A549 (cell line): ENCODE results near the gene PTPRJ.

Source experiments
- EP300 ChIP-seq, 2 experiments: fragments of >200 bp; sonication (Bioruptor Twin); formaldehyde crosslinking; IDR thresholded peaks; 2 replicates in 1 of 2; 3 replicates in 1 of 2; pipeline ENCODE4 v1.6.1; 2016 to 2017
- KDM1A ChIP-seq: fragments of 200-600 bp; sonication (generic); IDR thresholded peaks from 2 replicates; pipeline ENCODE4 v1.6.1; 2016; ENCODE audit warnings: low read depth, mild to moderate bottlenecking
- MAZ ChIP-seq: fragments of 150-350 bp; IDR thresholded peaks from 2 replicates; pipeline ENCODE4 v1.6.1; 2014; ENCODE audit warnings: antibody characterized with exemption, low read depth, low read length, borderline replicate concordance
- POLR2A ChIP-seq: IDR thresholded peaks from 2 replicates; pipeline ENCODE4 v1.6.1; 2012; ENCODE audit warnings: mild to moderate bottlenecking, low read length
- TF ChIP-seq, protein P1 (sequence below): fragments of 250-450 bp; sonication (Bioruptor Pico); IDR thresholded peaks from 2 replicates; pipeline ENCODE4 v1.5.0; 2021; ENCODE audit warnings: mild to moderate bottlenecking, moderate library complexity, borderline replicate concordance
- TF ChIP-seq, protein P2 (sequence below): IDR thresholded peaks from 2 replicates; pipeline ENCODE4 v1.6.1; 2012

DNA sequence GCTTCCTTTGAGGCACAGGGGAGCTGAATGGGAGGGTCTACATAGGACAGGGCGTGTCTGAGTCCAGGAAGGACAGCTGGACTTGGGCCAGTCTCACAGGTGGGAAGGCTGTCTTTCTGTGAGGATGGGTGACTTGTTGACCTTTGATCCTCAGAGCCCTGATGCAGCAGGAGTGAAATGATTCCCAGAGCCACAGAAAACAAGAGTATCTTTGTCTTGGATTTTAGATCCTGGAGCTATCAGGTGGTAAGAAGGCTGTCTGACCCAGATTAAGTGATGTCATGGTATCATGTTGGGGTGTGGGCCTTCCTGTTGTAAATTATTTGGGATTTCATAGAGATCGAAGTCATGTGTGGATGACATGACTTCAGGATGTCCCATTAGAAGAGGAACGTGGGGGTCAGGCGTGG is 15.0 kb downstream of the PTPRJ start:
- TF ChIP-seq MAZ (no peak), EP300 (IDR thresholded peaks at IDR 0.05) (no peak), KDM1A (no peak), POLR2A (no peak)
- TF ChIP-seq, protein P1, sequence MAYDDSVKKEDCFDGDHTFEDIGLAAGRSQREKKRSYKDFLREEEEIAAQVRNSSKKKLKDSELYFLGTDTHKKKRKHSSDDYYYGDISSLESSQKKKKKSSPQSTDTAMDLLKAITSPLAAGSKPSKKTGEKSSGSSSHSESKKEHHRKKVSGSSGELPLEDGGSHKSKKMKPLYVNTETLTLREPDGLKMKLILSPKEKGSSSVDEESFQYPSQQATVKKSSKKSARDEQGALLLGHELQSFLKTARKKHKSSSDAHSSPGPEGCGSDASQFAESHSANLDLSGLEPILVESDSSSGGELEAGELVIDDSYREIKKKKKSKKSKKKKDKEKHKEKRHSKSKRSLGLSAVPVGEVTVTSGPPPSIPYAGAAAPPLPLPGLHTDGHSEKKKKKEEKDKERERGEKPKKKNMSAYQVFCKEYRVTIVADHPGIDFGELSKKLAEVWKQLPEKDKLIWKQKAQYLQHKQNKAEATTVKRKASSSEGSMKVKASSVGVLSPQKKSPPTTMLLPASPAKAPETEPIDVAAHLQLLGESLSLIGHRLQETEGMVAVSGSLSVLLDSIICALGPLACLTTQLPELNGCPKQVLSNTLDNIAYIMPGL (CRISPR knock-in tag): no peak
- TF ChIP-seq, protein P2, sequence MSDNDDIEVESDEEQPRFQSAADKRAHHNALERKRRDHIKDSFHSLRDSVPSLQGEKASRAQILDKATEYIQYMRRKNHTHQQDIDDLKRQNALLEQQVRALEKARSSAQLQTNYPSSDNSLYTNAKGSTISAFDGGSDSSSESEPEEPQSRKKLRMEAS: no peak
